Limb (tissue), 2 donors: ENCODE data around the gene ODAD4.

Experiments used
- DNase-seq, 2 donors: peaks; one replicate each; pipeline ENCODE4 v3.0.0-alpha.2; 2016; ENCODE audit errors: extremely low spot score in 2 of 2

ODAD4 gene

GRCh38 chr17:41971721-41972523 is 41.5 kb downstream of the ODAD4 start:
- no peak for DNase-seq

GRCh38 chr17:41972571-41973407 is 42.4 kb downstream of the ODAD4 start:
- DNase-seq, result no peak

- no peak for DNase-seq
Measured at GRCh38 chr17:41973408-41973811, 43.0 kb downstream of the ODAD4 start.

GRCh38 chr17:41974031-41974430 is 43.6 kb downstream of the ODAD4 start:
- no peak for DNase-seq

- no peak for DNase-seq
Measured at GRCh38 chr17:41974658-41975057, 44.2 kb downstream of the ODAD4 start.

GRCh38 chr17:41975099-41976083 is 45.0 kb downstream of the ODAD4 start:
- no peak for DNase-seq

- DNase-seq, result no peak
Measured at GRCh38 chr17:41976142-41976768, 45.8 kb downstream of the ODAD4 start.

GRCh38 chr17:41977991-41978390 is 47.6 kb downstream of the ODAD4 start:
- no peak for DNase-seq

GRCh38 chr17:41982026-41982760 is 51.8 kb downstream of the ODAD4 start:
- no peak for DNase-seq

- no peak for DNase-seq
Measured at GRCh38 chr17:41984454-41984853, 54.0 kb downstream of the ODAD4 start.

GRCh38 chr17:41985919-41986318 is 55.5 kb downstream of the ODAD4 start:
- no peak for DNase-seq

GRCh38 chr17:41986634-41987033 is 56.2 kb downstream of the ODAD4 start:
- no peak for DNase-seq

- DNase-seq, result no peak
Measured at GRCh38 chr17:41987642-41988041, 57.2 kb downstream of the ODAD4 start.

GRCh38 chr17:41988418-41988817 is 58.0 kb downstream of the ODAD4 start:
- no peak for DNase-seq

- no peak for DNase-seq
Measured at GRCh38 chr17:41989702-41990419, 59.4 kb downstream of the ODAD4 start.

GRCh38 chr17:41992576-41992975 is 62.2 kb downstream of the ODAD4 start:
- DNase-seq, result peak; percentile 11 to 32

- no peak for DNase-seq
Measured at GRCh38 chr17:41996855-41997164, 66.4 kb downstream of the ODAD4 start.

GRCh38 chr17:41998497-41998896 is 68.1 kb downstream of the ODAD4 start:
- DNase-seq, result no peak

- DNase-seq, result no peak
Measured at GRCh38 chr17:42000413-42001133, 70.2 kb downstream of the ODAD4 start.
